GM13977 (cell line): ENCODE measurements around the gene TBL1XR1.

Experiments
- DNase-seq: peaks from one replicate; pipeline ENCODE4 v3.0.0; 2012; ENCODE audit warnings: low spot score
- in situ Hi-C: fragments of 300-500 bp; cut with MboI; formaldehyde crosslinking; loops from one replicate; pipeline ENCODE4 v1.12.0; 2022; ENCODE audit warnings: low sequenced_read_pairs, low pct_unique_long_range_greater_than_20kb, mixed read lengths, inconsistent platforms; ENCODE audit not compliant: unreplicated experiment
- TF ChIP-seq, protein P1 (sequence below): IDR thresholded peaks from 2 replicates; pipeline ENCODE4 v1.5.1; 2012; ENCODE audit warnings: mild to moderate bottlenecking, control low read depth; ENCODE audit not compliant: insufficient read depth; ENCODE audit errors: extremely low read depth, missing control alignments

The TBL1XR1 gene

DNA sequence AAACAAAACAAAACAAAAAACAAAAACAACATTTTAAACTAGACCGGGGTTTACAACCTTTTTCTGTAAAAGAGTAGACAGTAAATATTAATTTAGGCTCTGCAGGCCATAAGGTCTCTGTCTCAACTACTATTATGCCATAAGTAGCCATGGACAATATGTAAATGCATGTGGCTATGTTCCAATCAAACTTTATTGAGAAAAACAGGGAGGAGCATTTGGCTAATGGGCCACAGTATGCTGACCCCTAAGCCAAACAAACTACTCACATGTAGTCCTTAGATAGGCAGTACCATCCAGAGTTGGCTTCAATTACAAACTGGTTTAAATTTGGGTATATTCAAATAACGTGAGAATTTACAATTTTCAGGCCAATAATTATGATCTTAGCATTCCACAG lies 144.2 kb downstream of the TBL1XR1 start:
- in situ Hi-C loops = loop anchor here (10.0 kb wide), 2 partner anchors 132 to 312 kb away; no protein-coding TSS in a partner anchor

DNA sequence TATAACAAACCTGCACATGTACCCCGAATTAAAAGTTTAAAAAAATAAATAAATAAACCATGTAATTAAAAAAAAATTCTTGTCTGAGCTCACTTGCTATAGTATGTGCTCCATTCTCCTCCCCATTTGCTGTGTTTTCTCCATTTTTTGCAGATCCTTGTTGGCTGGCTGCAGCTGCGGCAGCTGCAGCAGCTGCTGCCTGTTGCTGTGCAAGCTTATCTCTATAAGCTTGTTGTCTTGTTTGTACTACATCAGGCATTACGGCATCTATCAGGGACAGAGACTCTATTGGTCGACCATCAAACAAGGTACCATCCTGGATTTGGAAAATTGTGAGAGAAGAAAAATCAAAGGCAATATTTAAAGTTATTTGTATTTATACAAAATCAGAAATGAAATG lies 145.9 kb downstream of the TBL1XR1 start:
- TF ChIP-seq, protein P1, sequence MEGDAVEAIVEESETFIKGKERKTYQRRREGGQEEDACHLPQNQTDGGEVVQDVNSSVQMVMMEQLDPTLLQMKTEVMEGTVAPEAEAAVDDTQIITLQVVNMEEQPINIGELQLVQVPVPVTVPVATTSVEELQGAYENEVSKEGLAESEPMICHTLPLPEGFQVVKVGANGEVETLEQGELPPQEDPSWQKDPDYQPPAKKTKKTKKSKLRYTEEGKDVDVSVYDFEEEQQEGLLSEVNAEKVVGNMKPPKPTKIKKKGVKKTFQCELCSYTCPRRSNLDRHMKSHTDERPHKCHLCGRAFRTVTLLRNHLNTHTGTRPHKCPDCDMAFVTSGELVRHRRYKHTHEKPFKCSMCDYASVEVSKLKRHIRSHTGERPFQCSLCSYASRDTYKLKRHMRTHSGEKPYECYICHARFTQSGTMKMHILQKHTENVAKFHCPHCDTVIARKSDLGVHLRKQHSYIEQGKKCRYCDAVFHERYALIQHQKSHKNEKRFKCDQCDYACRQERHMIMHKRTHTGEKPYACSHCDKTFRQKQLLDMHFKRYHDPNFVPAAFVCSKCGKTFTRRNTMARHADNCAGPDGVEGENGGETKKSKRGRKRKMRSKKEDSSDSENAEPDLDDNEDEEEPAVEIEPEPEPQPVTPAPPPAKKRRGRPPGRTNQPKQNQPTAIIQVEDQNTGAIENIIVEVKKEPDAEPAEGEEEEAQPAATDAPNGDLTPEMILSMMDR = no peak
- no peak for DNase-seq
- in situ Hi-C loops = loop anchor here (10.0 kb wide), 2 partner anchors 133 to 313 kb away; no protein-coding TSS in a partner anchor

More for the DNA sequence above, 144.2 kb downstream of the TBL1XR1 start:
- DNase-seq = no peak
- TF ChIP-seq, protein P1 = no peak

DNA sequence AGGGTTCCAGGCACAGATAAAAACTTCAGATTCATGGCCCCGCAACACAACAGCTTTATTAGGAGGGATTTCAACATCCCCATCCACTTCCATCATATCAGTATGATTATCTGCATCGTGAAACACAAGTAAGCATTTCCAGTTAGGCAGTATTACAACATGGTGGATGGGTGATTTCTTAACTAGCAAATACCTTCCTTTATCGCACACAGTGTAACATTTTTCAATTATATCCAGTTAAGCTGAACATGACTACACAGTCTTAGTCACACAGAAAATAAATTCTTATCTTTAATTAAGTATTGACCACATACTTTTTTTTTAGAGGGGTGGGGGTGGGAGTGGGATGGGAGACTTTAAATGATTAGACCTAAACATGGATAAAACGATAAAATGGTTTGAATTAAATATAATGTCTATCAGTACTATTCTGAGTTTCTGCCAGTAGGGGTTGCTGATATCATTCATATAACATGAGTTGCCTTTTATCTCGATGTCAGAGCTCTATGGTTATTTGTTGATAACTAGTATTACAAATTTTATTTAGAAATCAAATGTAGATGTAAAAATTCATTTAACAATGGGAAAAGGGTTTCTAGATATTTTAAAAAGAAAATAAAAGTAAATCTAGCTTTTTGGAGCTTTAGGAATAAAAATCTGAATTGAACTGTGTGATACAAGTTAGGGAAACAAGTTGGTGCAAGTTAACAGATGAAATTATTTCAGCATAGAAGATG lies 146.6 kb downstream of the TBL1XR1 start:
- TF ChIP-seq, protein P1 = peak; percentile 50
- in situ Hi-C loops = loop anchor here (10.0 kb wide), 2 partner anchors 134 to 314 kb away; no protein-coding TSS in a partner anchor

DNA sequence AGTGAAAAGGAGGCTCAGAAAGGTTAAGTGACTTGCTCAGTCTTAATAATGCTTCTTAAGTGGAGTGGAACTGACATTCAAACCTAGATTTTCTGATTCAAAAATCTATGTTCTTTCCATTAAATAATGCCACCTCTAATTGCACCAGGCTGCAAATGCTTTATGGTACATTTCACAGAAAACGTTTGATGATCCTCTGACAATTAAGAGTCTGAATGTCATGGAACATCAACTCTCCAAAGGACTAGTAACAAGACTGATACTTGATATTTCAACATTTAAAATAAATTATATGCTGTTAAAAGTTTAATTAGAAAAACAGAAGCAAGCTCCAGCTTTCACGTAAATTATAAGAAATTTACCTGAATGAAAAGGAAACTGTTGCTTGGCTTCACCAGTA lies 151.5 kb downstream of the TBL1XR1 start:
- TF ChIP-seq, protein P1 = no peak
- in situ Hi-C loops = loop anchor here (25.0 kb wide), 1 partner anchor 742 kb away; no protein-coding TSS in a partner anchor
- no peak for DNase-seq

More for the DNA sequence above, 146.6 kb downstream of the TBL1XR1 start:
- no peak for DNase-seq

DNA sequence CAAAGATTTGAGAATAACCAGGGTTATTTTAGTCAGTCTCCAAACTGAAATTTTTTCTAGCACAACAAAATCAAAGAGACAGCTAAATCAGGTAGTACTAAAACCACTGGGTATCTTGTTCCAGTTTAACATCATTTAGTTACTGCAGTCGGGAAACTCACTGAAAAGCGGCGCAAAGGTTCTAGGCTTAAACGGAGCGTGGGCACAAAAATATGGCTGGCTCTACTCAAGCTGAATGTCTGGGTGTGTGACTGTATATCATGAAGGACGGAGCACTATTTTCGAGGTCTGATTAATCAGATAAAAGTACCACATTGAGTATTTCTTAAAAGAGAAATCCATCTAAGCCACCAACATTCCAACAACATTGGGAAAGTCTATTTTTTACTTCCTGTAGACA lies 152.1 kb downstream of the TBL1XR1 start:
- in situ Hi-C loops = loop anchor here (25.0 kb wide), 1 partner anchor 742 kb away; no protein-coding TSS in a partner anchor
- no peak for DNase-seq
- TF ChIP-seq, protein P1 = no peak

DNA sequence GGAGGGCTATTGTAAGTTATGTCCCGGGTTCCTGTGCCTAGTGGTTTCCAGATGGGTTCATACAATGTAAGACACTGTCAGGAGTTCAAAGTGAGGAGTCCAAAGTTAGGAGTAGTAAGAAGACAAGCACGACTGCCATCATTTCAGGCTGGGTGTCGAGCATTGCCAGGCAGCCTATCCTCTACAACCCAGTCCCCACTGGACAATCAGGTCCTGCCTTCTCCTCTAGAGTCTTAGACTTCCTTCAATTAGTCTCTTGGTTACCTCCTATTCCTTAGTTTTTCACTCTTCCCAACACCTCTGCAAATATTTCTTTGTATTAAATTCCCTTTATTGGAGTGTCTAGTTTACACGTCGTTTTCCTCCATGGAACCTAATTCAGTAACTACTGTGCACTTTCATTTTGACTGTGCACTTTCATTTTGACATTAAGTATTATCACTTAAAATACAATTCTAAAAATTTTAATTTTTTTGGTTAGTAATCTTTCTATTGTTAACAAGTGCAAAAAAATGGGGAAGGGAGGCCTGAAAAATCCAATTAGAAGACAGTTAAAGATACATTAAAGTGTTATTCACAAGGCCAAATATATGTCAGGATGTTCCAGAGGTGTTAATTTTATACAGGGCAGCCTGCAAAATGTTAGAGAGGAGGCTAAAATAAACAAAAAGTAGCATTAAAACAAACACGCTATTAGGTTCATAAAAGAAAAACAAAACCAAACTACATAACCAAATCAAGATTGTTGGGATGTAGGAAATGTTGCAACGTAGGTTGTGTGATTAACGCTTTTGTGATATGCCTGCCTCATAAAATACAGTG lies 155.3 kb downstream of the TBL1XR1 start:
- in situ Hi-C loops = loop anchor here (25.0 kb wide), 1 partner anchor 745 kb away; no protein-coding TSS in a partner anchor

More for the DNA sequence above, 155.3 kb downstream of the TBL1XR1 start:
- no peak for DNase-seq
- TF ChIP-seq, protein P1 = no peak
